ENCODE data around the gene AHRR.
"Not testable (repeated sequence)": the region's sequence is repeated elsewhere in the genome, so short reads cannot be mapped to it uniquely, and the experiment has no call there.

AHRR gene

GRCh38 chr5:485113-485945 lies 163.8 kb downstream of the AHRR start:
- no peak for DNase-seq (ENCODE audit: low read depth in 2 of 2, low spot score in 1 of 2)

DNA sequence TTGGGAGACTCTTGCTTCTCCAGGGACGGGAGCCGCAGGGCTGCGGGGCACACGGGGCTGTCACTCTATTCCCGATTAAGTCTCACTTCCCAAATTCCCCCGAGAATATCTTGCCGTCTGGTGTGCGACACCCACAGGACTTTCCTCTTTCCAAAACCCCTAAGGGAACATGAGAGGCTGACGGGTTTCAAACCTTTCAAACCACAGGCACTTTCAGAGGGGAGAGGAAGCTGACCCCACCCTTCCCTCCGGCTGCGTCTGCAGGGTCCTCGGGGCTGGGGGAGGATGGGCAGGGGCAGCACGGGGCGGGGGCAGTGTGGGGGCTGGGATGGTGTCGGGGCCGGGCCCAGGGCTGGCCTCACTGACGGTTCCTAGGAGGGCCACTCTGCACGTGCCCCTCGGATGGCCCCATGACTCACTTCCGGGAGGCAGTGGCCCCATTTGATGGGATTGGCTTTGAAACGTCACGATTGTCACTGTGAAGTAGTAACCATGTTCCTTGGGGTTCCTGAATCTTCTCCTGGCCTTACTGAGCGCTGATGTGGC lies 164.5 kb downstream of the AHRR start:
- no peak for DNase-seq (ENCODE audit: low read depth in 2 of 2, low spot score in 1 of 2)

DNA sequence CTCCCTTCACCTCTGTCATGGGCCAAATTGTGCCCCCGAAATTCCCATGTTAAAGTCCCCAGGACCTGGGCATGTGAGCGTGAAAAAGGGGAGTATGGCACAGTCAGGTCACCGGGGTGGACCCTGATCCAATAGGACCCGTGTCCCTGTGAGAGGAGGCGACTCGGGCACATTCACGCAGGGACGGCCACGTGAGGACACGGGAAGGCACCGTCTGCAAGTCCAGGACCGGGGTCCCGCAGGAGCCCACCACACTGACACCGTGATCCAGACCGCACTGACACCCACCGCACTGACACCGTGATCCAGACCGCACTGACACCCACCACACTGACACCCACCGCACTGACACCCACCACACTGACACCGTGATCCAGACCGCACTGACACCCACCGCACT lies 165.1 kb downstream of the AHRR start:
- not testable (repeated sequence) for DNase-seq (ENCODE audit: low read depth in 2 of 2, low spot score in 1 of 2)

All from stimulated activated CD8-positive, alpha-beta memory T cell treated with anti-CD3 and anti-CD28 coated beads, Interleukin-4, amount 100 ng/mL, for 1 hour (primary cell).